WTC11 (cell line): Measurements from ENCODE around the gene KAT2B. TPM values are rescaled to one million over a fixed set of nuclear protein-coding genes. Genes with fewer than 3 reads are reported as not detected.

Experiments used
- ATAC-seq: fragments of 200-7000 bp; cut with Tn5 transposase; 2 replicates; pipeline ENCODE4 v1.10.0; 2021; ENCODE audit warnings: mild to moderate bottlenecking, moderate library complexity
- CTCF ChIA-PET: fragments of 300-600 bp; sonication (Branson Sonifier 250); formaldehyde crosslinking; loops from one replicate; lab custom pipeline; 2021; ENCODE audit warnings: antibody characterized with exemption; lab: Charles Lee
- POLR2A ChIA-PET: fragments of 350-600 bp; sonication (Branson Sonifier 250); formaldehyde crosslinking; loops from one replicate; lab custom pipeline; 2021; ENCODE audit warnings: antibody characterized with exemption; lab: Charles Lee
- DNase-seq: peaks from one replicate; pipeline ENCODE4 v3.0.0; 2021; ENCODE audit warnings: low spot score
- H3K27ac Mint-ChIP-seq: 2 replicates; pipeline ENCODE4 v1.8.0; 2021; ENCODE audit warnings: mixed read lengths
- H3K27me3 Mint-ChIP-seq: 2 replicates; pipeline ENCODE4 v1.8.0; 2021; ENCODE audit warnings: low read depth, mild to moderate bottlenecking, moderate library complexity, mixed read lengths
- H3K36me3 Mint-ChIP-seq: 2 replicates; pipeline ENCODE4 v1.8.0; 2021; ENCODE audit warnings: mixed read lengths
- H3K4me1 Mint-ChIP-seq: 2 replicates; pipeline ENCODE4 v1.8.0; 2022; ENCODE audit warnings: mixed read lengths
- H3K4me3 Mint-ChIP-seq: 2 replicates; pipeline ENCODE4 v1.8.0; 2021; ENCODE audit warnings: mild to moderate bottlenecking, moderate library complexity, mixed read lengths
- H3K9me3 Mint-ChIP-seq: 2 replicates; pipeline ENCODE4 v1.8.0; 2021; ENCODE audit warnings: mixed read lengths
- ATF1 ChIP-seq: sonication (generic); formaldehyde crosslinking; IDR thresholded peaks from 2 replicates; pipeline ENCODE4 v1.8.1; 2023; ENCODE audit warnings: mild to moderate bottlenecking, moderate library complexity, missing genetic modification reagents
- FOXK1 ChIP-seq: sonication (generic); formaldehyde crosslinking; IDR thresholded peaks from 2 replicates; pipeline ENCODE4 v1.8.0; 2022; ENCODE audit warnings: mild to moderate bottlenecking, moderate library complexity, missing genetic modification reagents
- GTF2I ChIP-seq: fragments of 250-450 bp; sonication (Bioruptor Pico); conservative IDR thresholded peaks from 2 replicates; pipeline ENCODE4 v1.4.0; 2021; ENCODE audit warnings: mild to moderate bottlenecking
- IRF2 ChIP-seq: sonication (generic); formaldehyde crosslinking; IDR thresholded peaks from 2 replicates; pipeline ENCODE4 v1.8.0; 2022; ENCODE audit warnings: low read depth, missing genetic modification reagents, borderline replicate concordance
- KAT7 ChIP-seq: sonication (generic); formaldehyde crosslinking; IDR thresholded peaks from 2 replicates; pipeline ENCODE4 v1.8.1; 2023; ENCODE audit warnings: missing genetic modification reagents, mild to moderate bottlenecking, borderline replicate concordance
- SMAD4 ChIP-seq: sonication (generic); formaldehyde crosslinking; IDR thresholded peaks from 2 replicates; pipeline ENCODE4 v1.8.0; 2022; ENCODE audit warnings: mild to moderate bottlenecking, missing genetic modification reagents
- SP1 ChIP-seq: sonication (generic); formaldehyde crosslinking; conservative IDR thresholded peaks from 2 replicates; pipeline ENCODE4 v1.8.1; 2022; ENCODE audit warnings: missing genetic modification reagents
- TCF7 ChIP-seq: sonication (generic); formaldehyde crosslinking; IDR thresholded peaks from 2 replicates; pipeline ENCODE4 v1.8.0; 2022; ENCODE audit warnings: mild to moderate bottlenecking, low read depth, missing genetic modification reagents, moderate library complexity
- TEAD1 ChIP-seq: sonication (generic); formaldehyde crosslinking; IDR thresholded peaks from 2 replicates; pipeline ENCODE4 v1.8.0; 2022; ENCODE audit warnings: mild to moderate bottlenecking, missing genetic modification reagents
- ZNF232 ChIP-seq: sonication (generic); formaldehyde crosslinking; IDR thresholded peaks from 2 replicates; pipeline ENCODE4 v1.8.0; 2022; ENCODE audit warnings: mild to moderate bottlenecking, missing genetic modification reagents
- ZNF423 ChIP-seq: fragments of 250-450 bp; sonication (Bioruptor Pico); IDR thresholded peaks from 2 replicates; pipeline ENCODE4 v2.1.2; 2022; ENCODE audit warnings: mild to moderate bottlenecking, moderate library complexity
- total RNA-seq: library from RNA; stranded (reverse); gene quantifications from 3 replicates; pipeline ENCODE4 v1.2.3, GENCODE V29; 2021
- TF ChIP-seq, protein P1 (sequence below): sonication (generic); formaldehyde crosslinking; IDR thresholded peaks from 2 replicates; pipeline ENCODE4 v1.8.1; 2023; ENCODE audit warnings: mild to moderate bottlenecking, missing genetic modification reagents, moderate library complexity
- TF ChIP-seq, protein P2 (sequence below): sonication (generic); formaldehyde crosslinking; IDR thresholded peaks from 2 replicates; pipeline ENCODE4 v1.8.1; 2022; ENCODE audit warnings: missing genetic modification reagents, borderline replicate concordance
- TF ChIP-seq, protein P3 (sequence below): sonication (generic); formaldehyde crosslinking; IDR thresholded peaks from 2 replicates; pipeline ENCODE4 v1.8.0; 2023; ENCODE audit warnings: missing genetic modification reagents, mild to moderate bottlenecking, borderline replicate concordance
- TF ChIP-seq, protein P4 (sequence below): fragments of 250-450 bp; sonication (Bioruptor Pico); conservative IDR thresholded peaks from 2 replicates; pipeline ENCODE4 v1.9.0; 2021; ENCODE audit warnings: mild to moderate bottlenecking
- TF ChIP-seq, protein P5 (sequence below): sonication (generic); formaldehyde crosslinking; IDR thresholded peaks from 2 replicates; pipeline ENCODE4 v1.8.1; 2023; ENCODE audit warnings: mild to moderate bottlenecking, missing genetic modification reagents, moderate library complexity
- TF ChIP-seq, protein P6 (sequence below): sonication (generic); formaldehyde crosslinking; conservative IDR thresholded peaks from 2 replicates; pipeline ENCODE4 v1.8.1; 2023; ENCODE audit warnings: mild to moderate bottlenecking, low read depth, missing genetic modification reagents, moderate library complexity

KAT2B gene
- total RNA-seq, 1 experiment from 2014 or later, result 2.7 TPM

DNA sequence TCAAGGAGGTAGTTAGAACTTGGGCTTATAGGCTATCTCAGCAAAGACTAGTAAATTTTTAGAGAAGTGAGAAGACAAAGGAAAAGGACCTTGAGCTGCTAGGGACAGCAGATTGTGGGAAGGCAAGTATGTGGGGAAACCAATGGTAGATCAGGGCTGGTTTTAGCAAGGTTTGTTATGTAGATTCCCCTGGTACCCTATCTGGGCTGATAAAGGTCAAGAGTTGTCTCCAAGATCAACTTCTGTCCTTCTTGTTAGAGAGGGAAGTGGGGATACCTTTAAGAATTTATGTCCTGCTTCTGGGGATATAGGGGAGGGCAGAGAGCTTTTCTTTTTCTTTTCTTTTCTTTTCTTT, 28.9 kb downstream of the KAT2B start:
- no peak for DNase-seq
- ATAC-seq, result peak; percentile 67
- peaks cover 35% of the 10 kb centered on the region for H3K4me1 Mint-ChIP-seq
- H3K4me3 Mint-ChIP-seq, result no peak overlapping the region
- H3K9me3 Mint-ChIP-seq, result no peaks in the 10 kb centered on the region
- ChIA-PET CTCF (no interaction called here), POLR2A (no interaction called here)
- H3K36me3 Mint-ChIP-seq, result no peaks in the 10 kb centered on the region
- TF ChIP-seq IRF2, result no peak
- TF ChIP-seq KAT7 (CRISPR knock-in tag), result no peak
- TF ChIP-seq ZNF423 (CRISPR knock-in tag), result no peak
- TF ChIP-seq, protein P1, sequence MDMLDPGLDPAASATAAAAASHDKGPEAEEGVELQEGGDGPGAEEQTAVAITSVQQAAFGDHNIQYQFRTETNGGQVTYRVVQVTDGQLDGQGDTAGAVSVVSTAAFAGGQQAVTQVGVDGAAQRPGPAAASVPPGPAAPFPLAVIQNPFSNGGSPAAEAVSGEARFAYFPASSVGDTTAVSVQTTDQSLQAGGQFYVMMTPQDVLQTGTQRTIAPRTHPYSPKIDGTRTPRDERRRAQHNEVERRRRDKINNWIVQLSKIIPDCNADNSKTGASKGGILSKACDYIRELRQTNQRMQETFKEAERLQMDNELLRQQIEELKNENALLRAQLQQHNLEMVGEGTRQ (CRISPR knock-in tag), result no peak
- no peak for TF ChIP-seq ZNF232 (CRISPR knock-in tag)
- no peak for TF ChIP-seq TEAD1 (CRISPR knock-in tag)
- TF ChIP-seq, protein P2, sequence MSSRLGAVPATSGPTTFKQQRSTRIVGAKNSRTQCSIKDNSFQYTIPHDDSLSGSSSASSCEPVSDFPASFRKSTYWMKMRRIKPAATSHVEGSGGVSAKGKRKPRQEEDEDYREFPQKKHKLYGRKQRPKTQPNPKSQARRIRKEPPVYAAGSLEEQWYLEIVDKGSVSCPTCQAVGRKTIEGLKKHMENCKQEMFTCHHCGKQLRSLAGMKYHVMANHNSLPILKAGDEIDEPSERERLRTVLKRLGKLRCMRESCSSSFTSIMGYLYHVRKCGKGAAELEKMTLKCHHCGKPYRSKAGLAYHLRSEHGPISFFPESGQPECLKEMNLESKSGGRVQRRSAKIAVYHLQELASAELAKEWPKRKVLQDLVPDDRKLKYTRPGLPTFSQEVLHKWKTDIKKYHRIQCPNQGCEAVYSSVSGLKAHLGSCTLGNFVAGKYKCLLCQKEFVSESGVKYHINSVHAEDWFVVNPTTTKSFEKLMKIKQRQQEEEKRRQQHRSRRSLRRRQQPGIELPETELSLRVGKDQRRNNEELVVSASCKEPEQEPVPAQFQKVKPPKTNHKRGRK (CRISPR knock-in tag), result no peak
- TF ChIP-seq FOXK1 (CRISPR knock-in tag), result no peak
- H3K27me3 Mint-ChIP-seq, result peaks cover 40% of the 10 kb centered on the region
- H3K27ac Mint-ChIP-seq, result no peak overlapping the region

DNA sequence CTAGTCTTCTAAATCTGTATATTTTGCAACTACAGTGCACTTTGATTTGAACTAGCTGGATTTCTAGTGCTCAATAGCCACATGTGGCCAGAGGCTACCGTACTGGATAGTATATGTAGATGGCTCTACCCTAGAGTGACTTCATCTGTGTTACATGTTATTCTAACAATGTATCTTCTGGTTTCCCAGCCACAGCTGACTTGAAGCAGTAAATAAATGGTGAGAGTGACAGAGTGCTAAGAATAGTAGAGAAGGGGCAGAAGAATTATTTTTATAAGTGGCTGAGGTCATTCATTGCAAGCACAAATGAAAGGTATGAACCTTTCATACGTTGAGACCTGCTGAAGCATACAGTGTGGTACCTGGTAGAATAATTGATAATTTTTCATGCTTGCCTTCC, 30.9 kb downstream of the KAT2B start:
- ChIA-PET CTCF (no interaction called here), POLR2A (no interaction called here)
- no peaks in the 10 kb centered on the region for H3K9me3 Mint-ChIP-seq
- H3K4me3 Mint-ChIP-seq, result no peak overlapping the region
- H3K4me1 Mint-ChIP-seq, result peaks cover 41% of the 10 kb centered on the region
- TF ChIP-seq, protein P3, sequence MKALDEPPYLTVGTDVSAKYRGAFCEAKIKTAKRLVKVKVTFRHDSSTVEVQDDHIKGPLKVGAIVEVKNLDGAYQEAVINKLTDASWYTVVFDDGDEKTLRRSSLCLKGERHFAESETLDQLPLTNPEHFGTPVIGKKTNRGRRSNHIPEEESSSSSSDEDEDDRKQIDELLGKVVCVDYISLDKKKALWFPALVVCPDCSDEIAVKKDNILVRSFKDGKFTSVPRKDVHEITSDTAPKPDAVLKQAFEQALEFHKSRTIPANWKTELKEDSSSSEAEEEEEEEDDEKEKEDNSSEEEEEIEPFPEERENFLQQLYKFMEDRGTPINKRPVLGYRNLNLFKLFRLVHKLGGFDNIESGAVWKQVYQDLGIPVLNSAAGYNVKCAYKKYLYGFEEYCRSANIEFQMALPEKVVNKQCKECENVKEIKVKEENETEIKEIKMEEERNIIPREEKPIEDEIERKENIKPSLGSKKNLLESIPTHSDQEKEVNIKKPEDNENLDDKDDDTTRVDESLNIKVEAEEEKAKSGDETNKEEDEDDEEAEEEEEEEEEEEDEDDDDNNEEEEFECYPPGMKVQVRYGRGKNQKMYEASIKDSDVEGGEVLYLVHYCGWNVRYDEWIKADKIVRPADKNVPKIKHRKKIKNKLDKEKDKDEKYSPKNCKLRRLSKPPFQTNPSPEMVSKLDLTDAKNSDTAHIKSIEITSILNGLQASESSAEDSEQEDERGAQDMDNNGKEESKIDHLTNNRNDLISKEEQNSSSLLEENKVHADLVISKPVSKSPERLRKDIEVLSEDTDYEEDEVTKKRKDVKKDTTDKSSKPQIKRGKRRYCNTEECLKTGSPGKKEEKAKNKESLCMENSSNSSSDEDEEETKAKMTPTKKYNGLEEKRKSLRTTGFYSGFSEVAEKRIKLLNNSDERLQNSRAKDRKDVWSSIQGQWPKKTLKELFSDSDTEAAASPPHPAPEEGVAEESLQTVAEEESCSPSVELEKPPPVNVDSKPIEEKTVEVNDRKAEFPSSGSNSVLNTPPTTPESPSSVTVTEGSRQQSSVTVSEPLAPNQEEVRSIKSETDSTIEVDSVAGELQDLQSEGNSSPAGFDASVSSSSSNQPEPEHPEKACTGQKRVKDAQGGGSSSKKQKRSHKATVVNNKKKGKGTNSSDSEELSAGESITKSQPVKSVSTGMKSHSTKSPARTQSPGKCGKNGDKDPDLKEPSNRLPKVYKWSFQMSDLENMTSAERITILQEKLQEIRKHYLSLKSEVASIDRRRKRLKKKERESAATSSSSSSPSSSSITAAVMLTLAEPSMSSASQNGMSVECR, result no peak
- no peak for TF ChIP-seq SMAD4 (CRISPR knock-in tag)
- no peak for DNase-seq
- H3K36me3 Mint-ChIP-seq, result no peaks in the 10 kb centered on the region
- ATAC-seq, result no peak
- H3K27me3 Mint-ChIP-seq, result peaks cover 40% of the 10 kb centered on the region
- H3K27ac Mint-ChIP-seq, result no peak overlapping the region

DNA sequence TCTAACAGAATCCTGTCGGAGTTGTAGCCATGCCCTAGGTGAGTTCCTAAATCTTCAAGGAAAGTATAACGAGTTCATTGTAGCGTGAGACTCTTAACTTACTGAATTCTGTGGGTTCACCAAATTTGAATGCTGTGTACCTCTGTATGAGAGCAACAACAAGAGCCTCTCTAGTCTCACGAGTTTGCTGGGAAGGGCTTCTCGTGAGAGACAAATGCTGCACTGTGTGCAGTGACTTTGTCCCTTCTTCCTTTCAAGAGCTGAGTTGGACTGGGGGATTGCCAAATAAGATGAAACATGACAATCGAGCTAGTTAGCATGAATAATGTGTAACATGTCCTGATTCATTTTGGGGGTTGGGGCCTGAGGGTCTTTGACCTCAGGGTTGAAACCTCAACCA, 32.2 kb downstream of the KAT2B start:
- ChIA-PET CTCF (no interaction called here), POLR2A (no interaction called here)
- H3K27ac Mint-ChIP-seq, result no peak overlapping the region
- H3K4me3 Mint-ChIP-seq, result no peak overlapping the region
- DNase-seq (no peak), ATAC-seq (no peak; the same call in 1 of the 2 replicates)
- H3K4me1 Mint-ChIP-seq, result peaks cover 45% of the 10 kb centered on the region
- H3K27me3 Mint-ChIP-seq, result peaks cover 36% of the 10 kb centered on the region
- no peaks in the 10 kb centered on the region for H3K9me3 Mint-ChIP-seq
- no peaks in the 10 kb centered on the region for H3K36me3 Mint-ChIP-seq
- TF ChIP-seq GTF2I (CRISPR knock-in tag) (no peak), SP1 (CRISPR knock-in tag) (no peak), TCF7 (CRISPR knock-in tag) (no peak), ATF1 (CRISPR knock-in tag) (no peak)
- TF ChIP-seq, protein P4, sequence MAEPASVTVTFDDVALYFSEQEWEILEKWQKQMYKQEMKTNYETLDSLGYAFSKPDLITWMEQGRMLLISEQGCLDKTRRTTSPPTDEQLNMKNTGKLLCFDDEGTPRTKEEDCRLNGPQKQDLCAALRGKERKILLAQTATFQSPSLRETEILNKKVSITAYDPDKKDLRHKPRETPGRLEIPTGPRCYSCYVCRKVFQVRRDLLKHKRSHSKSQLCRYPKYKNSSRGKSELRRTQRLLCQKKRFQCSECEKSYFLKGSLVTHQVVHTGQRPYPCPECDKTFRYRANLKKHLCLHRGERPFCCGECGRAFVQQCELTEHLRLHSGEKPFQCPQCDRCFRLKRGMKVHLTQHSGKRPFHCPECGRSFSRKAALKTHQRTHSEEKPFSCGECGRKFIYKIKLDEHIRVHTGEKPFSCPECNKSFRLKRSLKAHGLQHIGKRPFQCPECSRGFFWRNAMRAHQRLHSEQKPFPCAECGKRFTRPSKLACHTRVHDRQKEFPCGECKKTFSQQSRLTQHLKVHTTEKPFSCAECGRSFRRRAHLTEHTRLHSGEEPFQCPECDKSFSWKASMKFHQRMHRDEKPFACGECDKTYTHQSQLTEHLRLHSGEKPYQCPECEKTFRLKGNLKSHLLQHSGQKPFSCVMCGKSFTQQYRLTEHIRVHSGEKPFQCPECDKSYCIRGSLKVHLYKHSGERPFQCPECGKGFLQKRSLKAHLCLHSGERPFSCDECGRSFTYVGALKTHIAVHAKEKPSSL (CRISPR knock-in tag), result no peak
- TF ChIP-seq, protein P5, sequence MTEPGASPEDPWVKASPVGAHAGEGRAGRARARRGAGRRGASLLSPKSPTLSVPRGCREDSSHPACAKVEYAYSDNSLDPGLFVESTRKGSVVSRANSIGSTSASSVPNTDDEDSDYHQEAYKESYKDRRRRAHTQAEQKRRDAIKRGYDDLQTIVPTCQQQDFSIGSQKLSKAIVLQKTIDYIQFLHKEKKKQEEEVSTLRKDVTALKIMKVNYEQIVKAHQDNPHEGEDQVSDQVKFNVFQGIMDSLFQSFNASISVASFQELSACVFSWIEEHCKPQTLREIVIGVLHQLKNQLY (CRISPR knock-in tag), result no peak
- TF ChIP-seq, protein P6, sequence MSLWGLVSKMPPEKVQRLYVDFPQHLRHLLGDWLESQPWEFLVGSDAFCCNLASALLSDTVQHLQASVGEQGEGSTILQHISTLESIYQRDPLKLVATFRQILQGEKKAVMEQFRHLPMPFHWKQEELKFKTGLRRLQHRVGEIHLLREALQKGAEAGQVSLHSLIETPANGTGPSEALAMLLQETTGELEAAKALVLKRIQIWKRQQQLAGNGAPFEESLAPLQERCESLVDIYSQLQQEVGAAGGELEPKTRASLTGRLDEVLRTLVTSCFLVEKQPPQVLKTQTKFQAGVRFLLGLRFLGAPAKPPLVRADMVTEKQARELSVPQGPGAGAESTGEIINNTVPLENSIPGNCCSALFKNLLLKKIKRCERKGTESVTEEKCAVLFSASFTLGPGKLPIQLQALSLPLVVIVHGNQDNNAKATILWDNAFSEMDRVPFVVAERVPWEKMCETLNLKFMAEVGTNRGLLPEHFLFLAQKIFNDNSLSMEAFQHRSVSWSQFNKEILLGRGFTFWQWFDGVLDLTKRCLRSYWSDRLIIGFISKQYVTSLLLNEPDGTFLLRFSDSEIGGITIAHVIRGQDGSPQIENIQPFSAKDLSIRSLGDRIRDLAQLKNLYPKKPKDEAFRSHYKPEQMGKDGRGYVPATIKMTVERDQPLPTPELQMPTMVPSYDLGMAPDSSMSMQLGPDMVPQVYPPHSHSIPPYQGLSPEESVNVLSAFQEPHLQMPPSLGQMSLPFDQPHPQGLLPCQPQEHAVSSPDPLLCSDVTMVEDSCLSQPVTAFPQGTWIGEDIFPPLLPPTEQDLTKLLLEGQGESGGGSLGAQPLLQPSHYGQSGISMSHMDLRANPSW (CRISPR knock-in tag), result no peak
